ENCODE data around the gene TTC34.
A peak's percentile ranks its signal among the peaks of the same experiment; 100 is the strongest.

TTC34 gene

GRCh38 chr1:2644591-2645101, 156.8 kb downstream of the TTC34 start:
- Histone ChIP-seq H3K4me3 (ENCODE audit: low read length) (no peak overlapping the region), H3K27me3 (ENCODE audit: insufficient read depth, low read length) (peaks cover 9% of the 10 kb centered on the region), H2AFZ (ENCODE audit: low read depth, low read length) (no peak overlapping the region), H3K4me1 (ENCODE audit: insufficient read depth, low read length) (peaks cover 14% of the 10 kb centered on the region), H3K36me3 (ENCODE audit: insufficient read depth, low read length) (no peaks in the 10 kb centered on the region), H3K9me3 (ENCODE audit: low read length) (peaks cover 5% of the 10 kb centered on the region)

- H3K36me3 ChIP-seq (ENCODE audit: insufficient read depth, low read length): no peaks in the 10 kb centered on the region
- H2AFZ ChIP-seq (ENCODE audit: low read depth, low read length): no peak overlapping the region
- peaks cover 9% of the 10 kb centered on the region for H3K27me3 ChIP-seq (ENCODE audit: insufficient read depth, low read length)
- no peak overlapping the region for H3K4me3 ChIP-seq (ENCODE audit: low read length)
- H3K4me1 ChIP-seq (ENCODE audit: insufficient read depth, low read length): peaks cover 14% of the 10 kb centered on the region
- H3K9me3 ChIP-seq (ENCODE audit: low read length): peaks cover 5% of the 10 kb centered on the region
Measured at GRCh38 chr1:2644171-2644570, 157.3 kb downstream of the TTC34 start.

GRCh38 chr1:2643414-2644077, 157.9 kb downstream of the TTC34 start:
- Histone ChIP-seq H3K4me3 (ENCODE audit: low read length) (peak overlapping the region; percentile 75), H2AFZ (ENCODE audit: low read depth, low read length) (peak overlapping the region; percentile 92), H3K4me1 (ENCODE audit: insufficient read depth, low read length) (peaks cover 14% of the 10 kb centered on the region), H3K27me3 (ENCODE audit: insufficient read depth, low read length) (peaks cover 9% of the 10 kb centered on the region), H3K9me3 (ENCODE audit: low read length) (peaks cover 5% of the 10 kb centered on the region), H3K36me3 (ENCODE audit: insufficient read depth, low read length) (no peaks in the 10 kb centered on the region)

GRCh38 chr1:2642560-2643413, 158.7 kb downstream of the TTC34 start:
- Histone ChIP-seq H3K4me1 (ENCODE audit: insufficient read depth, low read length) (peaks cover 14% of the 10 kb centered on the region), H3K36me3 (ENCODE audit: insufficient read depth, low read length) (no peaks in the 10 kb centered on the region)

GRCh38 chr1:2642131-2642559, 159.3 kb downstream of the TTC34 start:
- H3K27me3 ChIP-seq (ENCODE audit: insufficient read depth, low read length): peaks cover 9% of the 10 kb centered on the region
- H3K4me3 ChIP-seq (ENCODE audit: low read length): peak overlapping the region; percentile 75
- peaks cover 14% of the 10 kb centered on the region for H3K4me1 ChIP-seq (ENCODE audit: insufficient read depth, low read length)
- no peaks in the 10 kb centered on the region for H3K36me3 ChIP-seq (ENCODE audit: insufficient read depth, low read length)
- peaks cover 5% of the 10 kb centered on the region for H3K9me3 ChIP-seq (ENCODE audit: low read length)
- H2AFZ ChIP-seq (ENCODE audit: low read depth, low read length): peak overlapping the region; percentile 92

More at GRCh38 chr1:2642560-2643413, 158.7 kb downstream of the TTC34 start:
- peaks cover 9% of the 10 kb centered on the region for H3K27me3 ChIP-seq (ENCODE audit: insufficient read depth, low read length)
- H3K9me3 ChIP-seq (ENCODE audit: low read length): peaks cover 5% of the 10 kb centered on the region
- H2AFZ ChIP-seq (ENCODE audit: low read depth, low read length): peak overlapping the region; percentile 92
- H3K4me3 ChIP-seq (ENCODE audit: low read length): peak overlapping the region; percentile 75

GRCh38 chr1:2641381-2642130, 159.9 kb downstream of the TTC34 start:
- Histone ChIP-seq H3K4me1 (ENCODE audit: insufficient read depth, low read length) (peaks cover 14% of the 10 kb centered on the region), H3K27me3 (ENCODE audit: insufficient read depth, low read length) (peaks cover 9% of the 10 kb centered on the region), H3K4me3 (ENCODE audit: low read length) (peak overlapping the region; percentile 75), H3K9me3 (ENCODE audit: low read length) (peaks cover 3% of the 10 kb centered on the region), H2AFZ (ENCODE audit: low read depth, low read length) (no peak overlapping the region), H3K36me3 (ENCODE audit: insufficient read depth, low read length) (no peaks in the 10 kb centered on the region)

- no peak overlapping the region for H3K4me3 ChIP-seq (ENCODE audit: low read length)
- H3K4me1 ChIP-seq (ENCODE audit: insufficient read depth, low read length): peaks cover 14% of the 10 kb centered on the region
Measured at GRCh38 chr1:2640626-2641025, 160.9 kb downstream of the TTC34 start.

GRCh38 chr1:2639607-2640521, 161.6 kb downstream of the TTC34 start:
- Histone ChIP-seq H3K9me3 (ENCODE audit: low read length) (no peaks in the 10 kb centered on the region), H3K4me3 (ENCODE audit: low read length) (no peak overlapping the region), H3K36me3 (ENCODE audit: insufficient read depth, low read length) (no peaks in the 10 kb centered on the region), H3K27me3 (ENCODE audit: insufficient read depth, low read length) (peaks cover 8% of the 10 kb centered on the region), H3K4me1 (ENCODE audit: insufficient read depth, low read length) (peaks cover 14% of the 10 kb centered on the region), H2AFZ (ENCODE audit: low read depth, low read length) (no peak overlapping the region)

More at GRCh38 chr1:2640626-2641025, 160.9 kb downstream of the TTC34 start:
- Histone ChIP-seq H3K36me3 (ENCODE audit: insufficient read depth, low read length) (no peaks in the 10 kb centered on the region), H3K9me3 (ENCODE audit: low read length) (peaks cover 2% of the 10 kb centered on the region), H2AFZ (ENCODE audit: low read depth, low read length) (no peak overlapping the region), H3K27me3 (ENCODE audit: insufficient read depth, low read length) (peaks cover 9% of the 10 kb centered on the region)

- H3K36me3 ChIP-seq (ENCODE audit: insufficient read depth, low read length): no peaks in the 10 kb centered on the region
- H3K4me3 ChIP-seq (ENCODE audit: low read length): no peak overlapping the region
- no peaks in the 10 kb centered on the region for H3K9me3 ChIP-seq (ENCODE audit: low read length)
- H3K4me1 ChIP-seq (ENCODE audit: insufficient read depth, low read length): peaks cover 14% of the 10 kb centered on the region
- H2AFZ ChIP-seq (ENCODE audit: low read depth, low read length): no peak overlapping the region
- H3K27me3 ChIP-seq (ENCODE audit: insufficient read depth, low read length): peaks cover 2% of the 10 kb centered on the region
Measured at GRCh38 chr1:2639203-2639602, 162.3 kb downstream of the TTC34 start.

GRCh38 chr1:2638466-2639115, 162.9 kb downstream of the TTC34 start:
- no peaks in the 10 kb centered on the region for H3K36me3 ChIP-seq (ENCODE audit: insufficient read depth, low read length)
- peaks cover 2% of the 10 kb centered on the region for H3K27me3 ChIP-seq (ENCODE audit: insufficient read depth, low read length)

GRCh38 chr1:2637442-2638145, 163.9 kb downstream of the TTC34 start:
- Histone ChIP-seq H3K27me3 (ENCODE audit: insufficient read depth, low read length) (peaks cover 4% of the 10 kb centered on the region), H2AFZ (ENCODE audit: low read depth, low read length) (no peak overlapping the region), H3K4me3 (ENCODE audit: low read length) (no peak overlapping the region), H3K4me1 (ENCODE audit: insufficient read depth, low read length) (peaks cover 10% of the 10 kb centered on the region), H3K36me3 (ENCODE audit: insufficient read depth, low read length) (no peaks in the 10 kb centered on the region), H3K9me3 (ENCODE audit: low read length) (no peaks in the 10 kb centered on the region)

More at GRCh38 chr1:2638466-2639115, 162.9 kb downstream of the TTC34 start:
- Histone ChIP-seq H3K4me3 (ENCODE audit: low read length) (no peak overlapping the region), H3K4me1 (ENCODE audit: insufficient read depth, low read length) (peaks cover 11% of the 10 kb centered on the region), H2AFZ (ENCODE audit: low read depth, low read length) (no peak overlapping the region), H3K9me3 (ENCODE audit: low read length) (no peaks in the 10 kb centered on the region)

All from neuron (in vitro differentiated cells).